ENCODE data around the gene PRR33. TPM values are rescaled to one million over a fixed set of nuclear protein-coding genes. Genes with fewer than 3 reads are reported as not detected.

Gene PRR33
- total RNA-seq, 1 donor from 2014 or later, result not detected

DNA sequence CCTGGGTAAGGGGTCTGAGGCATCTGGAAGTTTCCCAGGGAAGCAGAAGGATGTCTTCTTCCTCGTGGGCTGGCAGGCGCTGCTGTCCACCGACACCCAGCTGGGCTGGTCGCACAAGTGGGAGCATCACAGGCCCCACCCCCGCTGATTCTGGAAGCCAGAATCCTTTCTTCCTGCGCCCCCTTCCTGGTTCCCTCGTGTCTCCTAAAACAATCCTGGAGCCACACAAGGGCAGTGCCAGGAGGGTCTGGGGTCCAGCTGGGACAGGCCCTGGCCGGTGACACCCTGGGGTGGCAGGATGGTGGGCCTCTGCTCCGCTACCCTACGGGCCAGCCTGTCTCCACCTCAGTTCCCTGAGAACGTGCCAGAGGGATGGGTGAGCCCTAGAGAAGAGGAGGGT is 34.6 kb downstream of the PRR33 start:
- FAIRE-seq, result no peak
- TF ChIP-seq, protein P1, sequence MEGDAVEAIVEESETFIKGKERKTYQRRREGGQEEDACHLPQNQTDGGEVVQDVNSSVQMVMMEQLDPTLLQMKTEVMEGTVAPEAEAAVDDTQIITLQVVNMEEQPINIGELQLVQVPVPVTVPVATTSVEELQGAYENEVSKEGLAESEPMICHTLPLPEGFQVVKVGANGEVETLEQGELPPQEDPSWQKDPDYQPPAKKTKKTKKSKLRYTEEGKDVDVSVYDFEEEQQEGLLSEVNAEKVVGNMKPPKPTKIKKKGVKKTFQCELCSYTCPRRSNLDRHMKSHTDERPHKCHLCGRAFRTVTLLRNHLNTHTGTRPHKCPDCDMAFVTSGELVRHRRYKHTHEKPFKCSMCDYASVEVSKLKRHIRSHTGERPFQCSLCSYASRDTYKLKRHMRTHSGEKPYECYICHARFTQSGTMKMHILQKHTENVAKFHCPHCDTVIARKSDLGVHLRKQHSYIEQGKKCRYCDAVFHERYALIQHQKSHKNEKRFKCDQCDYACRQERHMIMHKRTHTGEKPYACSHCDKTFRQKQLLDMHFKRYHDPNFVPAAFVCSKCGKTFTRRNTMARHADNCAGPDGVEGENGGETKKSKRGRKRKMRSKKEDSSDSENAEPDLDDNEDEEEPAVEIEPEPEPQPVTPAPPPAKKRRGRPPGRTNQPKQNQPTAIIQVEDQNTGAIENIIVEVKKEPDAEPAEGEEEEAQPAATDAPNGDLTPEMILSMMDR (IDR thresholded peaks at IDR 0.05; ENCODE audit: insufficient read depth, low read length, severe bottlenecking), result no peak
- no peaks in the 10 kb centered on the region for H3K36me3 ChIP-seq (ENCODE audit: control insufficient read depth, insufficient read depth, low read length)
- H3K27me3 ChIP-seq (ENCODE audit: control insufficient read depth, insufficient read depth, low read length), result peaks cover 4% of the 10 kb centered on the region
- H3K4me3 ChIP-seq (ENCODE audit: low read depth, low read length), result no peak overlapping the region
- no peak for DNase-seq (ENCODE audit: low read depth)

DNA sequence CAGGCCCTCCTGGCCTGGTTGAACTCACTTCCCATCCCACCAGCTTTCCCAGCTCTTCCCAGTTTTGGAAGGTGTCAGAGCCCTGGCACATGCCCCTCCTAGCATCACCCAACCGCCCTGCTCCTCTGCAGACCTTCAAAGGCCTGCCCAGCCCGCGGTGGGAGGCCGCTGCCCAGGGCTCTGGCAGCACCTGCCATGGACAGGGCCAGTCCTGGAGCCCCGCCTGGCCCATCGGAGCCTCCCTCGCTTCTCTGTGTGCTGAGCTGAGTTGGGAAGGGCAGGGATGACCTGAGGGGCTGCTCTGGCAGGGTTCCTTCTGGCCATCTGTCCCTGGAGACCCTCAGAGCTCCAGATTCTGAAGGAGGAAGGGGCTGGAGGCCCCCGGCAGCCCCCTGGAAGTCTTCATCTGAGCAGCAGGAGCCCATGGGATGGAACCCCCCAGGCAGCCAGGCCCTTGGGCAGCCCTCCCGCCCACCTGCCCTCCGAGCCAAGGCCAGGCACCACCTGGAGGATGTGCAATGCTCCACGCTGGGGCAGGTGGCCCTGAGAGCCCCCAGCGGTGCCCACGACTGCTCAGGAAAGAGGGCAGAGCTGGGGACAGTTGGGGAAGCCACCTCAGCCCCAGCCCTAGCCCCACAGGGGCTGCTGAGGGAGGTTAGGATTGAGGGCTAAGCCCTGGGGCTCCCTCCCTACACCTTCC is 35.2 kb downstream of the PRR33 start:
- TF ChIP-seq, protein P1 (IDR thresholded peaks at IDR 0.05; ENCODE audit: insufficient read depth, low read length, severe bottlenecking), result no peak
- Histone ChIP-seq H3K4me3 (ENCODE audit: low read depth, low read length) (no peak overlapping the region), H3K36me3 (ENCODE audit: control insufficient read depth, insufficient read depth, low read length) (no peaks in the 10 kb centered on the region), H3K27me3 (ENCODE audit: control insufficient read depth, insufficient read depth, low read length) (peaks cover 4% of the 10 kb centered on the region)
- no peak for FAIRE-seq
- DNase-seq (ENCODE audit: low read depth), result no peak

DNA sequence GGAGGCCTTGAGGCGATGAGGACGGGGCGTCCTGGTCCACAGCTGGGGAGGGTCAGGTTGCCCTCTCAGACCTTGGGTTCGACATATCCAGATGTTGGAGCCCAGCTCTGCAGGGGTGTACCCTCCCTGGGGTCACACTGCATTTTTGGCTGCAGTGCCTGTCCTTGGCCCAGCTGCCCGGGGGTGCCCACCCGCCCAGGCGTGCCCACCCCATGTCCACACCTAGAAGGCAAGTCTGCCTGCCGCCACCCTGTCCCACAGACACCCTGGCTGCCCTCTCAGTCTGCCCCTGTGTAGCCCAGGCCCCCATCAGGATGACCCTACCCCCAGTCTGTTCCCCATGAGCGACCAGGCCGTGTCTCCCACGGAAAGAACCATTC is 35.8 kb downstream of the PRR33 start:
- DNase-seq (ENCODE audit: low read depth), result no peak
- Histone ChIP-seq H3K36me3 (ENCODE audit: control insufficient read depth, insufficient read depth, low read length) (no peaks in the 10 kb centered on the region), H3K4me3 (ENCODE audit: low read depth, low read length) (no peak overlapping the region), H3K27me3 (ENCODE audit: control insufficient read depth, insufficient read depth, low read length) (peaks cover 4% of the 10 kb centered on the region)
- TF ChIP-seq, protein P1 (IDR thresholded peaks at IDR 0.05; ENCODE audit: insufficient read depth, low read length, severe bottlenecking), result no peak
- peak; percentile 13 for FAIRE-seq

DNA sequence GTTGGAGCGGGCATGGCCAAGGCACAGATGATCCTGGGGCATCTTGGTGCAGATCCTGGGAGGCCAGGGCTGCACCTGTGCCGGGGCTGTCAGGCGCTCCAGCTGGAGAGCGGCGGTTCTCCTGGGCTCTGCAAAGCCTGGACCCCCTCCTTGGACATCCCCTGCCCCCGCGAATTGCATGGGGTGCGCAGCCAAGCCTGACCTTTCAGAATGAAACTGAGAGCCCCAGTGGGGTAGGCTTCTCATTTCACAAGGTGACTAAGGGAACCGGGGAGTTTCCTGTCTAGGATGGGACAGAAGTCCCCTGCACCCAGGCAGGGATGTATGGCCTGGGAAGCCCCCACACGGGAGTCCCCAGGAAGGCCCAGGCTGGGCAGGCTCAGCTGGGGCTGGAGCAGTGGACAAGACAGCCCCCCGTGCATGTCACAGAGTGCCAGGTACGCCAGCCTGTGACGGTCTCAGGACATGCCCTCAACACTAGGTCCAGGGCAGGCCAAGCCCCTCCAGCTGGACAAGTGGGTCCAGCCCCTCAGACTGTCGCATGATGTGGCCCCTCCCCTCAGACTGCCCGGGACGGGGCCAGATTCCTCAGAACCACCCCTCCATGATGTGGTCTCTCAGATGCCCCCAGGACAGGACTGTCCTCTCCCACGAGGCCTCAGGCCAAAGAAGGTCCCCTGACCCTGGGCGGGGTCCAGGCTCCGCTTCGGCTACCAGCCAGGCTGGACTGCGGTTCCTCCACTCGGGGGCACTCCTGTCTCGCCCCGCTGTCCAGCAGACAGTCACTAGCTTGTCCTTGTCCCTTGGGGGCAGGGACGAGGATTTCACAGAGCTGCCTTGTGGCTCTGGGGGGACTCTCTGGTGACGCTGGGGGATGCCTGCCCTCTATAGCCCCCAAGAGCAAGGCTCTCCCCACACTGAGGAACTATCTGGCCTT is 36.5 kb downstream of the PRR33 start:
- TF ChIP-seq, protein P1 (IDR thresholded peaks at IDR 0.05; ENCODE audit: insufficient read depth, low read length, severe bottlenecking), result no peak
- no peak for DNase-seq (ENCODE audit: low read depth)
- no peak overlapping the region for H3K4me3 ChIP-seq (ENCODE audit: low read depth, low read length)
- FAIRE-seq, result no peak
- no peaks in the 10 kb centered on the region for H3K36me3 ChIP-seq (ENCODE audit: control insufficient read depth, insufficient read depth, low read length)
- H3K27me3 ChIP-seq (ENCODE audit: control insufficient read depth, insufficient read depth, low read length), result peaks cover 4% of the 10 kb centered on the region

DNA sequence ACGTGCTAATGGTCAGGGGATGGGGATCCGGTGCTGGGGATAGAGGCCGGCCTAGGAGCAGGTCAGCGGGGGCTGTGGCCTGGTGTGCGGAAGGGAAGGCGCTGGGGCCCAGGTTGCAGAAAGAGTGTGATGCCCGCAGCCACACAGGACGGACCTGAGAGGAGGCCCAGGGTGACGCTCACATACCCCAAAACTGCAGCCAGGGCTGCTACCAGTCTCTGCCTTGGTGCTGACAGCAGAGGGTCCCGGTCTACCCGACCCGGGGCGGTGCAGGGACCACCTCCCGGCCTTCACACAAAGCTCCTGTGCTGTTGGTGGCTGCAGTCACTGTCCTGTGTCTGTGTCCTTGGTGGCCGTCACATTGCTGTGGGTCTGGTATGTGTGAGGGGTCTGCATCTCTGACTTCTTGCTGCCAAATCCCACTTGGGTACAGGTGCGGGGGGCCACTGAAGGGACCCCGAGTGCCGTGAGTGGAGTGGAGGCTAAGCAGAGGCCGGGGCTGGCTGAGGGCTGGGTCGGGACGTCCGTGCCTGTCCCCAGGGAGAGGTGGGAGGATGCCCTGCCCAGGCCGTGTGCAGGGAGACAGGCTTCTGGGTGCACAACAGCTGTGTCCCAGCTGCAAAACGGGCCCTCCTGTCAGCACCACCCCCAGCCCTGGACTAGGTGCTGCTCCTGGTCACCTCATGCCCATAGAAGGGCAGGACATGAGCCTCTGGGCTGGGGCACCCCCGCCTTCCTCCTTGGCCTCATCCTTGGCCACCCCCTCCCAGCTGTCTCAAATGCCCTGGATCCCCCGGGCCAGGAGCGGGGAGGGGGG is 37.4 kb downstream of the PRR33 start:
- TF ChIP-seq, protein P1 (IDR thresholded peaks at IDR 0.05; ENCODE audit: insufficient read depth, low read length, severe bottlenecking), result no peak
- Histone ChIP-seq H3K27me3 (ENCODE audit: control insufficient read depth, insufficient read depth, low read length) (peaks cover 4% of the 10 kb centered on the region), H3K4me3 (ENCODE audit: low read depth, low read length) (no peak overlapping the region), H3K36me3 (ENCODE audit: control insufficient read depth, insufficient read depth, low read length) (no peaks in the 10 kb centered on the region)
- FAIRE-seq (no peak), DNase-seq (ENCODE audit: low read depth) (no peak)

Data from bronchial epithelial cell (primary cell).